ENCODE measurements around the gene KCNJ5.

KCNJ5 gene

DNA sequence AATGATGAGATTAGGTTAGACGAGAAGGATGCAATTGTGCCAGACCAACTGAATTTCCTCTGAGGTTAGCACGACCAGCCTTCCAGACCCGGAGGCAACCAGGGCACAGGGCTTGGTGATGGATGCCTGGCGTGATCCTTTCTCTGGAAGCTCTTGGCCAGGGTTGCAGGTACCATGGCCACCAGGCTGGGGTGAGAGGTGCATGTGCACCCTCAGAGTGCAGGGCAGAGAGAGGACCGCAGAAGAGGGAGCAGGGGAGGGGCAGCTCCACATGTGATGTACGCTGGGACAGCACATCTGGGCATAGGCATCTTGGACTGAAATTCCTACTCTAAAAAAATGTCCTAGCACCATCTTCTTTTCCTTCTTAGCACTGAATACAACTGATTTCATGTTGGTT, 34.9 kb upstream of the KCNJ5 start:
- H3K4me3 ChIP-seq (ENCODE audit: low read length) = no peak overlapping the region
- no peaks in the 10 kb centered on the region for H3K9me3 ChIP-seq (ENCODE audit: control insufficient read depth, insufficient read depth, low read length)
- peaks cover 11% of the 10 kb centered on the region for H3K4me1 ChIP-seq (ENCODE audit: control insufficient read depth, low read length)
- H3K27ac ChIP-seq (ENCODE audit: low read depth, low read length) = no peak overlapping the region
- no peak overlapping the region for H3K4me2 ChIP-seq (ENCODE audit: low read length)
- no peaks in the 10 kb centered on the region for H3K9me2 ChIP-seq (replicated peaks; ENCODE audit: control insufficient read depth, low read length)
- TF ChIP-seq EZH2phosphoT487 (IDR thresholded peaks at IDR 0.05; ENCODE audit: borderline replicate concordance, low read length) = no peak
- TF ChIP-seq CTCF (IDR thresholded peaks at IDR 0.05; ENCODE audit: low read depth, low read length, poor library complexity, severe bottlenecking) = no peak
- no peaks in the 10 kb centered on the region for H3K79me2 ChIP-seq (ENCODE audit: control insufficient read depth, low read length)
- no peaks in the 10 kb centered on the region for H3F3A ChIP-seq (ENCODE audit: control insufficient read depth, insufficient read depth)
- H3K36me3 ChIP-seq (ENCODE audit: control insufficient read depth, low read length) = no peaks in the 10 kb centered on the region
- no peaks in the 10 kb centered on the region for H3K27me3 ChIP-seq (ENCODE audit: control insufficient read depth, low read length)
- H4K20me1 ChIP-seq (ENCODE audit: control insufficient read depth, insufficient read depth, low read depth, low read length) = no peaks in the 10 kb centered on the region

DNA sequence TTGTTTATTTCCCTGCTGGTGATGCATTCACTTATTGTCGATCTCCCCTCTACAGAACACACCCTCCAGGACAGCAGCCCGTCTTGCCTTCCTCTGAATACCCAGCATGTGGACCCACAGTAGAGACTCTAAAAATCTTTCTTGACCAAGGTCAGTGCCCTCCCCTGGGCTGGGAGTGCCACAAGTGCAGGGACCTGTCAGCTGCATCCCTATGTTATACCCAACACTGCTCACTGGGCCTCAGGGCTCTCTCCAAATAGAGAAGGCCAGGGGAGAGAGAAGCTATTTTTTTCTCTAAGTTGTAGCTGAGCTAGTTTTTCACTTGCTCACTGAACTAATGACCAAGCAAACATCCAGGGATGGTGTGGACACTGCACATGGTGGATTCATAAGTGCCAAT, 33.8 kb upstream of the KCNJ5 start:
- TF ChIP-seq EZH2phosphoT487 (IDR thresholded peaks at IDR 0.05; ENCODE audit: borderline replicate concordance, low read length) (no peak), CTCF (IDR thresholded peaks at IDR 0.05; ENCODE audit: low read depth, low read length, poor library complexity, severe bottlenecking) (no peak)
- H3K4me1 ChIP-seq (ENCODE audit: control insufficient read depth, low read length) = peaks cover 11% of the 10 kb centered on the region
- no peaks in the 10 kb centered on the region for H3F3A ChIP-seq (ENCODE audit: control insufficient read depth, insufficient read depth)
- no peak overlapping the region for H3K4me2 ChIP-seq (ENCODE audit: low read length)
- H3K27ac ChIP-seq (ENCODE audit: low read depth, low read length) = no peak overlapping the region
- H3K4me3 ChIP-seq (ENCODE audit: low read length) = no peak overlapping the region
- H4K20me1 ChIP-seq (ENCODE audit: control insufficient read depth, insufficient read depth, low read depth, low read length) = no peaks in the 10 kb centered on the region
- H3K27me3 ChIP-seq (ENCODE audit: control insufficient read depth, low read length) = no peaks in the 10 kb centered on the region
- H3K9me2 ChIP-seq (replicated peaks; ENCODE audit: control insufficient read depth, low read length) = no peaks in the 10 kb centered on the region
- no peaks in the 10 kb centered on the region for H3K36me3 ChIP-seq (ENCODE audit: control insufficient read depth, low read length)
- no peaks in the 10 kb centered on the region for H3K79me2 ChIP-seq (ENCODE audit: control insufficient read depth, low read length)
- no peaks in the 10 kb centered on the region for H3K9me3 ChIP-seq (ENCODE audit: control insufficient read depth, insufficient read depth, low read length)

DNA sequence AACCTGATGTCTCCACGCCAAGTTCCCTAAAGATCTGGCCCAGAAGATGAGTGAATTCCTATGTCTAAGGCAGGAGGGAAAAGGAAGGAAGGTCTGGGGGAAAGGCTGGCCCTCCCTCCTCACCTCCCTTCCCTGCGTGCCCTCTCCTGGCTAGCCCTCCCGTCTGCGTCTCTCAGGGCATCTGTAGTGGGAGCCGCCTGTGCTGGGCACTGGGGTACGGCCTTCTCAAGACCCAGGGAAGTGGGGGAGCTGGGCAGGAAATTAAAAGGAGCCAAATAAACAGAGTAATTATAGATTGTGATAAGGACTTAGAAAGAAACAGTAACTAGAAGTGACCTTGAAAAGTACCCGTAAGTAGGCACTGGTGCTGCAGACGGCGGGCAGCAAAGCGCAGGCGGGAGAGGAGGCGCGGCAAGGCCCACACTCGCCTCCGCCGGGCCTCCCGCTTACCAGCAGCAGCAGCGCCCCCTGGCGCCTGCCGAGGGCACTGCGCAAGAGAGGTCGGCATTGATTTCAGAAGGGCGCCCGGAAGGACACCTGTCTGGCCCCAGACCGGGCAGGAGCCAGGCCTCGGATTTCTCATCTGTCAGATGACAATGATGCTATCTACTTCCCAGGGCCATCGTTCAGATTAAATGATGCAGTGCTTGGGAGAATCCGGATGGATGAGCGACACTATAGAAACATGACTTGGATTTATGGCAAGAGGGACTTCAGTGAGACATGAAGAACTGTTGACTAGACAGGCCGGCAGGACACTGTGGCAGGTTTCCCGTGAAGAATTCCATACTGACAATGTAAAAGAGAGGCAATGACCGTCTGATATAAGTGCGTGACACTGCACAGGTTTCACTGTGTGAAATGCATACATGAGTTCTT, 31.4 kb upstream of the KCNJ5 start:
- Histone ChIP-seq H3K4me1 (ENCODE audit: control insufficient read depth, low read length) (peaks cover 16% of the 10 kb centered on the region), H3K9me3 (ENCODE audit: control insufficient read depth, insufficient read depth, low read length) (no peaks in the 10 kb centered on the region), H3F3A (ENCODE audit: control insufficient read depth, insufficient read depth) (no peaks in the 10 kb centered on the region), H3K4me3 (ENCODE audit: low read length) (no peak overlapping the region), H3K79me2 (ENCODE audit: control insufficient read depth, low read length) (no peaks in the 10 kb centered on the region), H4K20me1 (ENCODE audit: control insufficient read depth, insufficient read depth, low read depth, low read length) (no peaks in the 10 kb centered on the region), H3K4me2 (ENCODE audit: low read length) (peak overlapping the region; percentile 37), H3K27ac (ENCODE audit: low read depth, low read length) (no peak overlapping the region), H3K36me3 (ENCODE audit: control insufficient read depth, low read length) (no peaks in the 10 kb centered on the region), H3K27me3 (ENCODE audit: control insufficient read depth, low read length) (0 out of 2 replicates have a peak, but pooled peaks cover 5% of the 10 kb centered on the region), H3K9me2 (replicated peaks; ENCODE audit: control insufficient read depth, low read length) (no peaks in the 10 kb centered on the region)
- peak; percentile 98 for TF ChIP-seq CTCF (IDR thresholded peaks at IDR 0.05; ENCODE audit: low read depth, low read length, poor library complexity, severe bottlenecking)
- no peak for TF ChIP-seq EZH2phosphoT487 (IDR thresholded peaks at IDR 0.05; ENCODE audit: borderline replicate concordance, low read length)

Measured in DOHH2 (cell line).